BJ (cell line): ENCODE data around the gene CTIF. TPM values are rescaled to one million over a fixed set of nuclear protein-coding genes. Genes with fewer than 3 reads are reported as not detected.

Experiments used
- CTCF ChIA-PET: fragments of 350-600 bp; formaldehyde crosslinking; extraction: SDS; loops from one replicate; lab custom pipeline; 2021; ENCODE audit warnings: antibody characterized with exemption, inconsistent platforms; lab: Yijun Ruan, JAX
- POLR2A ChIA-PET: fragments of 300-600 bp; sonication (Branson Sonifier 250); formaldehyde crosslinking; extraction: SDS; loops from one replicate; lab custom pipeline; 2021; ENCODE audit warnings: antibody characterized with exemption; lab: Charles Lee
- DNase-seq: peaks from one replicate; pipeline ENCODE4 v3.0.0-alpha.2; 2011; ENCODE audit warnings: low read depth
- H3K27me3 ChIP-seq: 2 replicates; pipeline ENCODE4 v1.6.0; 2011; ENCODE audit warnings: low read length; ENCODE audit not compliant: control insufficient read depth, insufficient read depth
- H3K36me3 ChIP-seq: 2 replicates; pipeline ENCODE4 v1.5.1; 2011; ENCODE audit warnings: low read length; ENCODE audit not compliant: control insufficient read depth, insufficient read depth
- H3K4me3 ChIP-seq: 2 replicates; pipeline ENCODE4 v1.5.1; 2011; ENCODE audit warnings: low read depth, mild to moderate bottlenecking, control low read depth, low read length
- polyA plus RNA-seq: library from polyadenylated mRNA; depleted of rRNA; stranded (reverse); fragments of >200 nt; gene quantifications from 2 replicates; pipeline ENCODE4 v1.2.3, GENCODE V29; 2011
- TF ChIP-seq, protein P1 (sequence below): IDR thresholded peaks from 2 replicates; pipeline ENCODE4 v1.5.1; 2011; ENCODE audit warnings: low read depth, mild to moderate bottlenecking, control low read depth, inconsistent platforms, low read length, moderate library complexity; ENCODE audit not compliant: insufficient read depth

CTIF gene
- polyA plus RNA-seq, 1 experiment: 105 TPM

DNA sequence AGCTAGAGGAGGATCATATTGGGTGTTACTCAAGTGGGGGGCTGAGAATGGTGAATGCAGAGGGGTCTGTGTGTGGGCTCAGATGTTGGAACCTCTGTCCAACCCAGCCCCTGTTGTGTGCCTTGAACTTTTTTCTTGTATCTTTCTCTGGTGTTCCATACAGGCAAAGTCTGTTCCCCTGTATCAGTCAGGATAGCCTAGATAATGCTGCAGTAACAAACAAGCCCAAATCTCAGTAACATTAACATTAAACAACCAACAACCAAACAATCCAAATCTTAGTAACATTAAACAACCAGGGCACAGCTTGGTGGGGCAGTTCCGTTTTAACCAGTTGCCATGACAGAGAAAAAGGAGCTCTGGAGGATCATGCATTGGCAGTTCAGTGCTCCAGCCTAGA lies 103.7 kb downstream of the CTIF start:
- no peak for DNase-seq
- Histone ChIP-seq H3K36me3 (peaks cover 16% of the 10 kb centered on the region), H3K4me3 (no peak overlapping the region), H3K27me3 (no peaks in the 10 kb centered on the region)
- POLR2A ChIA-PET: no interaction called here
- CTCF ChIA-PET: interaction anchor here (1.3 kb wide), 1 partner anchor 11 kb away, joined by 4 read pairs; no protein-coding TSS in a partner anchor
- TF ChIP-seq, protein P1, sequence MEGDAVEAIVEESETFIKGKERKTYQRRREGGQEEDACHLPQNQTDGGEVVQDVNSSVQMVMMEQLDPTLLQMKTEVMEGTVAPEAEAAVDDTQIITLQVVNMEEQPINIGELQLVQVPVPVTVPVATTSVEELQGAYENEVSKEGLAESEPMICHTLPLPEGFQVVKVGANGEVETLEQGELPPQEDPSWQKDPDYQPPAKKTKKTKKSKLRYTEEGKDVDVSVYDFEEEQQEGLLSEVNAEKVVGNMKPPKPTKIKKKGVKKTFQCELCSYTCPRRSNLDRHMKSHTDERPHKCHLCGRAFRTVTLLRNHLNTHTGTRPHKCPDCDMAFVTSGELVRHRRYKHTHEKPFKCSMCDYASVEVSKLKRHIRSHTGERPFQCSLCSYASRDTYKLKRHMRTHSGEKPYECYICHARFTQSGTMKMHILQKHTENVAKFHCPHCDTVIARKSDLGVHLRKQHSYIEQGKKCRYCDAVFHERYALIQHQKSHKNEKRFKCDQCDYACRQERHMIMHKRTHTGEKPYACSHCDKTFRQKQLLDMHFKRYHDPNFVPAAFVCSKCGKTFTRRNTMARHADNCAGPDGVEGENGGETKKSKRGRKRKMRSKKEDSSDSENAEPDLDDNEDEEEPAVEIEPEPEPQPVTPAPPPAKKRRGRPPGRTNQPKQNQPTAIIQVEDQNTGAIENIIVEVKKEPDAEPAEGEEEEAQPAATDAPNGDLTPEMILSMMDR: no peak

DNA sequence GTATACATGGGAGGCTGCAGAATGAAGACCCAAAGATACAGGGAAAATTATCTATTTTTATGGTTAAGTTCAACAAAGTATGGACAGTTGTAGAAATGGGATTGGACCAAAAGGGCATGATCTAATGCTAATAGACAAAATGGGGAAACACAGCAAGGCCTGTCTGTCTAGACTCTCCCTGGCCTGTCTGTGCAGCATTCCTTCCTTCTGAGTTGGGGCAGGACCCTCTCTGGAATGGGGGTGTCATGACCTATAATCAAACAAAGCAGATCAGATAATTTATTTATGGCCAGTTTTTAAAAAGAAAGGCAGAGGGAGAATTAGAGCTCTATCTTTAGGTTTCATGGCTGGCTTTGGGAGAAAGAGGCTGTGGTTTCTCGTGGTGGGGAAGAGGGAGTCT lies 104.4 kb downstream of the CTIF start:
- POLR2A ChIA-PET: no interaction called here
- TF ChIP-seq, protein P1: no peak
- Histone ChIP-seq H3K27me3 (no peaks in the 10 kb centered on the region), H3K36me3 (peaks cover 10% of the 10 kb centered on the region), H3K4me3 (no peak overlapping the region)
- CTCF ChIA-PET: interaction anchor here (1.3 kb wide), 1 partner anchor 12 kb away, joined by 4 read pairs; no protein-coding TSS in a partner anchor
- DNase-seq: no peak

DNA sequence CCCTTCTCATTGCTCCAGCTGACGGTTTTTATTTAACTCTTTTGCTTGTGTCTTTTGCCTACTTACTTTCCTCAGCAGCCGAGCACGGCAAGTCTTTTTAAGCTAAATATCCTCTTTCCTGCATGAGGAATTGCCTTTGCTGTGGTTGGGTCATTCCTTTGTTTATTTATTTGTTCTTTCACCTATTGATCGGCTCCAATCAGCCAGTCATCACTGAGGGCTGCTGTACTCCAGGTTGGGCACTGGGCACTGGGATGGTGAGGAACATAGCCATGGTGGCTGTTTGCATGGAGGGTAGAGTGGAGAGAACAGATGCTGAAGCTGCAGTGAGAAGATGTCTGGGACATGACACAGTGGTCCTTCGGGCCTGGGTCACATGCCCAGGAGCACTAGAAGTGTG lies 105.2 kb downstream of the CTIF start:
- no peak for DNase-seq
- Histone ChIP-seq H3K36me3 (peaks cover 5% of the 10 kb centered on the region), H3K27me3 (no peaks in the 10 kb centered on the region), H3K4me3 (no peak overlapping the region)
- CTCF ChIA-PET: interaction anchor here (0.6 to 1.3 kb wide), 2 partner anchors 13 to 563 kb away, joined by 3 to 4 read pairs; no protein-coding TSS in a partner anchor
- TF ChIP-seq, protein P1: no peak
- POLR2A ChIA-PET: interaction anchor here (0.9 kb wide), 1 partner anchor 12 kb away, joined by 3 read pairs; no protein-coding TSS in a partner anchor

GRCh38 chr18:48645427-48646002 lies 106.7 kb downstream of the CTIF start:
- ChIA-PET POLR2A (interaction anchor here (0.5 to 0.7 kb wide), 3 partner anchors 10 to 598 kb away, joined by 3 to 5 read pairs (median 3); no protein-coding TSS in a partner anchor), CTCF (no interaction called here)
- Histone ChIP-seq H3K4me3 (no peak overlapping the region), H3K27me3 (no peaks in the 10 kb centered on the region), H3K36me3 (peaks cover 3% of the 10 kb centered on the region)
- no peak for DNase-seq
- TF ChIP-seq, protein P1: no peak

GRCh38 chr18:48646976-48647375 lies 108.1 kb downstream of the CTIF start:
- TF ChIP-seq, protein P1: no peak
- POLR2A ChIA-PET: no interaction called here
- Histone ChIP-seq H3K27me3 (no peaks in the 10 kb centered on the region), H3K4me3 (no peak overlapping the region), H3K36me3 (peaks cover 3% of the 10 kb centered on the region)
- CTCF ChIA-PET: no interaction called here
- no peak for DNase-seq
